Breast epithelium (tissue), 4 donors: Measurements from ENCODE around the gene RPS3A. TPM values are rescaled to one million over a fixed set of nuclear protein-coding genes. Genes with fewer than 3 reads are reported as not detected.
"Not testable (repeated sequence)": the region's sequence is repeated elsewhere in the genome, so short reads cannot be mapped to it uniquely, and the experiment has no call there.

Experiments
- DNase-seq, 2 donors: peaks; one replicate each; pipeline ENCODE4 v3.0.0-alpha.2; 2019; ENCODE audit warnings: low spot score in 2 of 2
- H3K27ac ChIP-seq, 2 donors: fragments of 200-600 bp; sonication (generic) in 1 of 2; one replicate each; pipeline ENCODE4 v1.5.1; 2016 to 2019; ENCODE audit warnings: mild to moderate bottlenecking in 1 of 2
- H3K27me3 ChIP-seq, 2 donors: fragments of 200-600 bp; sonication (generic) in 1 of 2; one replicate each; pipeline versions ENCODE4 v1.5.1 to v1.6.0; 2017 to 2019; ENCODE audit warnings: control low read depth in 1 of 2, mild to moderate bottlenecking in 1 of 2
- H3K36me3 ChIP-seq: fragments of 200-600 bp; one replicate; pipeline ENCODE4 v1.5.1; 2019
- H3K4me1 ChIP-seq, 2 donors: fragments of 200-600 bp; sonication (generic); one replicate each; pipeline ENCODE4 v1.5.1; 2016 to 2019; ENCODE audit warnings: control low read depth in 1 of 2
- H3K4me3 ChIP-seq, 3 donors: fragments of 200-600 bp; sonication (generic); 1 replicate in 2 of 3; 2 replicates in 1 of 3; pipeline ENCODE4 v1.5.1; 2016 to 2019; ENCODE audit warnings: mild to moderate bottlenecking in 3 of 3, moderate library complexity in 2 of 3
- H3K9me3 ChIP-seq, 2 donors: fragments of 200-600 bp; sonication (generic) in 1 of 2; one replicate each; pipeline ENCODE4 v1.5.1; 2016 to 2019; ENCODE audit warnings: control low read depth in 1 of 2
- POLR2A ChIP-seq: fragments of 450-650 bp; IDR thresholded peaks from one replicate; pipeline ENCODE4 v1.6.1; 2016; ENCODE audit warnings: antibody characterized with exemption, mild to moderate bottlenecking, moderate library complexity
- POLR2AphosphoS5 ChIP-seq, 3 donors: sonication (generic); formaldehyde crosslinking; IDR thresholded peaks; one replicate each; pipeline ENCODE4 v1.6.1; 2017; ENCODE audit warnings: antibody characterized with exemption in 3 of 3
- intact Hi-C: fragments of 100-400 bp; cut with DNase I; formaldehyde crosslinking; loops from one replicate; pipeline ENCODE4 v1.15.1; 2023; ENCODE audit warnings: low total_unique reads
- total RNA-seq, 3 donors: library from RNA; depleted of rRNA; stranded (reverse); fragments of >200 nt; gene quantifications; one replicate each; pipeline ENCODE4 v1.1.0, GENCODE V29; 2016
- TF ChIP-seq, protein P1 (sequence below), 3 donors: fragments of 450-650 bp; IDR thresholded peaks; one replicate each; pipeline ENCODE4 v1.5.1; 2016 to 2017; ENCODE audit warnings: antibody characterized with exemption in 3 of 3, mild to moderate bottlenecking in 3 of 3, moderate library complexity in 3 of 3

RPS3A gene
- total RNA-seq, 3 donors from 2014 or later = 3,228 to 5,074 (median 4,710) TPM

DNA sequence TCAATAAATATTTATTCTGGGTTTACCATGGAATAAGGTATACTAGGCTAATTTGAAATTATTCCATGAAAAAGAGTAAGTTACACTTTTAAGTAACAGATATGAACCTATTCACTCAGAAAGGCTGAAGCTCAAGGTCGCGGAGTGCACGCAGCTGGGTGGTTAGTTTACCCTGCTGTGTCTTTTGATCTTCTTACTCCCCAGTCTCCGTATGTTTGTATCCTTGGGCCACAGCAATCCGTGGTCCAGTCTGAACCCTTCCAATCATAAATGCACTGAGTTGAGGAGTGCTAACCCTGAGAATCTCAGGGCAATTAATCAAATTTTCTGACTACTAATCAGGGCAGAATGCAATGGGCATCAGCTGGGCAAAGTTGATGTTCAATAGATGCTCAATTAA, 33.9 kb downstream of the RPS3A start:
- Histone ChIP-seq H3K27me3 (no peaks in the 10 kb centered on the region), H3K4me1 (no peaks in the 10 kb centered on the region), H3K36me3 (no peaks in the 10 kb centered on the region), H3K4me3 (no peak overlapping the region), H3K9me3 (no peaks in the 10 kb centered on the region), H3K27ac (no peak overlapping the region)
- intact Hi-C loops = no loop called here
- DNase-seq = no peak
- TF ChIP-seq, protein P1, sequence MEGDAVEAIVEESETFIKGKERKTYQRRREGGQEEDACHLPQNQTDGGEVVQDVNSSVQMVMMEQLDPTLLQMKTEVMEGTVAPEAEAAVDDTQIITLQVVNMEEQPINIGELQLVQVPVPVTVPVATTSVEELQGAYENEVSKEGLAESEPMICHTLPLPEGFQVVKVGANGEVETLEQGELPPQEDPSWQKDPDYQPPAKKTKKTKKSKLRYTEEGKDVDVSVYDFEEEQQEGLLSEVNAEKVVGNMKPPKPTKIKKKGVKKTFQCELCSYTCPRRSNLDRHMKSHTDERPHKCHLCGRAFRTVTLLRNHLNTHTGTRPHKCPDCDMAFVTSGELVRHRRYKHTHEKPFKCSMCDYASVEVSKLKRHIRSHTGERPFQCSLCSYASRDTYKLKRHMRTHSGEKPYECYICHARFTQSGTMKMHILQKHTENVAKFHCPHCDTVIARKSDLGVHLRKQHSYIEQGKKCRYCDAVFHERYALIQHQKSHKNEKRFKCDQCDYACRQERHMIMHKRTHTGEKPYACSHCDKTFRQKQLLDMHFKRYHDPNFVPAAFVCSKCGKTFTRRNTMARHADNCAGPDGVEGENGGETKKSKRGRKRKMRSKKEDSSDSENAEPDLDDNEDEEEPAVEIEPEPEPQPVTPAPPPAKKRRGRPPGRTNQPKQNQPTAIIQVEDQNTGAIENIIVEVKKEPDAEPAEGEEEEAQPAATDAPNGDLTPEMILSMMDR (IDR thresholded peaks at IDR 0.05) = no peak
- no peak for TF ChIP-seq POLR2A
- no peak for TF ChIP-seq POLR2AphosphoS5 (IDR thresholded peaks at IDR 0.05)

DNA sequence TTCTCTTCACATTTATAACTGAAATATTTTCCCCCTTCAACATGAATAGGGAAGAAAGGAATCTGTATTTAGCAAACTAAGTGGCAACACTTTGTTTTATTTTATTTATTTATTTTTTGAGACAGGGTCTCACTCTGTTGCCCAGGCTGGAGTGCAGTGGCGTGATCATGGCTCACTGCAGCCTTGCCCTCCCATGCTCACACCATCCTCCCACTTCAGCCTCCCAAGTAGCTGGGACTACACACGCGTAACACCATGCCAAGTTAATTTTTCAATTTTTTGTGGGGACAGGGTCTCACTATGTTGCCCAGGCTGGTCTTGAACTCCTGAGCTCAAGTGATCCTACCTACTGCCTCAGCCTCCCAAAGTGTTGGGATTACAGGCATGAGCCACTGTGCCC, 36.6 kb downstream of the RPS3A start:
- H3K4me1 ChIP-seq, H3K27me3 ChIP-seq, H3K36me3 ChIP-seq, H3K27ac ChIP-seq, H3K4me3 ChIP-seq, DNase-seq, H3K9me3 ChIP-seq, intact Hi-C loops: not testable (repeated sequence)

DNA sequence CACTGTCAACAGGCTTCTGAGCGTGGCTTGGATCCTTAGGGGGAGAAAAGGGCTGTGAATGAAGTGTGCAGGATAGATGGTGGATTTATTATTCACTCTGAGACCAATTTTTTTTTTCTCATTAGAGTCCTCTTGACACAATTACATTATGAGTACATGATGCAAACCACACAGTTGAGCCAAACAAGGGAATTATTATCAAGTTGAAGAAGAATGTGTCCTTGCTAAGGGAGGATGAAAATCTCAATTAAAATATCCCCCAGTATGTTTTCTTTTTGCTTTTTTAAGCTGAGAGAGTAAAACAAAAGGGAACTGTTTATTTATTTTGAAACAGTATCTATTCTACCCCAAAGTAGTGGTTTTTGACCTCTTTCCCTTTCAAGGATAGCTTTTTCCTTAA, 40.4 kb downstream of the RPS3A start:
- TF ChIP-seq, protein P1 (IDR thresholded peaks at IDR 0.05) = no peak
- no peak for TF ChIP-seq POLR2A
- TF ChIP-seq POLR2AphosphoS5 (IDR thresholded peaks at IDR 0.05) = no peak
- intact Hi-C loops = no loop called here
- H3K27me3 ChIP-seq = no peaks in the 10 kb centered on the region
- no peaks in the 10 kb centered on the region for H3K4me1 ChIP-seq
- H3K4me3 ChIP-seq = no peak overlapping the region
- no peak for DNase-seq
- no peaks in the 10 kb centered on the region for H3K36me3 ChIP-seq
- no peak overlapping the region for H3K27ac ChIP-seq
- no peaks in the 10 kb centered on the region for H3K9me3 ChIP-seq

DNA sequence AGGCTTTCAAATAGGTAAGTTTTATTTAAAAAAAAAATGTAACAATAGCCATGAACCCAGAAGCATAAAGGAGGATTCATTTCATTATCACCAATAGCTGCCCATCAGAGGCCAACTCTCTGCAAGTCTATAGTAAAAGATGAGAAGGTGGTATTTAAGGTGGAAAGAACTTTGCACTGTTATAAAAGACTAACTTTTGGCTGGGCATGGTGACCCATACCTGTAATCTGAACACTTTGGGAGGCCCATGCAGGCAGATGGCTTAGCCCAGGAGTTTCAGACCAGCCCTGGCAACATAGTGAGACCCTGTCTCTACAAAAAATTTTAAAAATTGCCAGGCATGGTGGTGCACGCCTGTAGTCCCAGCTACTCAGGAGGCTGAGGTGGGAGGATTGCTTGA, 43.3 kb downstream of the RPS3A start:
- H3K36me3 ChIP-seq = no peaks in the 10 kb centered on the region
- no peak for DNase-seq
- no peaks in the 10 kb centered on the region for H3K9me3 ChIP-seq
- H3K27me3 ChIP-seq = no peaks in the 10 kb centered on the region
- intact Hi-C loops = no loop called here
- no peaks in the 10 kb centered on the region for H3K4me1 ChIP-seq
- TF ChIP-seq POLR2A (no peak), POLR2AphosphoS5 (IDR thresholded peaks at IDR 0.05) (no peak)
- TF ChIP-seq, protein P1 (IDR thresholded peaks at IDR 0.05) = no peak
- H3K4me3 ChIP-seq = no peak overlapping the region
- no peak overlapping the region for H3K27ac ChIP-seq

DNA sequence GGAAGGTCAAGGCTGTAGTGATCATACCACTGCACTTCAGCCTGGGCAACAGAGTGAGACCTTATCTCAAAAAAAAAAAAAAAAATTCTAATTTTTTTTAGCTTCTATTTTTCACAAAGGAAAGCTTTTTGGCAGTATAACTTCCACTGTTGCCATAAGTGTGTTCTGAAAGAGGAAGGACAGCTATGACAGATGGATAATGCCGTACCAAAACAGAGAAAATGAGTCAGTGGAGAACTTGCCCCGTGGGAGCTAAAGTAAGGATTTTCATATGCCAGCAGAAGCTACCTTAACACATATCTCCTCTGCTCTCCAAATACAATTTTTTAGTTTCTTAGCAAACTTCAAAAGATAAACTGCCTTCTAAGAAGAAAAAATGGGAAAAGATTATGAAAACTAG, 43.7 kb downstream of the RPS3A start:
- H3K9me3 ChIP-seq = no peaks in the 10 kb centered on the region

More for the DNA sequence above, 43.7 kb downstream of the RPS3A start:
- Histone ChIP-seq H3K27me3 (no peaks in the 10 kb centered on the region), H3K4me1 (no peaks in the 10 kb centered on the region), H3K36me3 (no peaks in the 10 kb centered on the region), H3K27ac (no peak overlapping the region), H3K4me3 (no peak overlapping the region)
- DNase-seq = no peak
- intact Hi-C loops = no loop called here
- no peak for TF ChIP-seq POLR2A
- TF ChIP-seq, protein P1 (IDR thresholded peaks at IDR 0.05) = no peak
- TF ChIP-seq POLR2AphosphoS5 (IDR thresholded peaks at IDR 0.05) = no peak
